PFSK-1 (cell line): ENCODE measurements around the gene ACKR3.

Source experiments
- POLR2AphosphoS5 ChIP-seq: IDR thresholded peaks from 2 replicates; pipeline ENCODE4 v1.6.1; 2012; ENCODE audit warnings: low read depth, mild to moderate bottlenecking, control low read depth, low read length, moderate library complexity
- REST ChIP-seq, 2 experiments: IDR thresholded peaks; 2 replicates each; pipeline versions ENCODE4 v1.6.1 to v1.8.0; 2011 to 2012; ENCODE audit warnings: low read depth in 2 of 2, low read length in 2 of 2, control low read depth in 1 of 2, inconsistent platforms in 1 of 2, mild to moderate bottlenecking in 1 of 2, moderate library complexity in 1 of 2; ENCODE audit not compliant: insufficient read depth in 1 of 2
- TAF1 ChIP-seq: IDR thresholded peaks from 2 replicates; pipeline ENCODE4 v1.6.1; 2012; ENCODE audit warnings: low read length, control low read depth, borderline replicate concordance; ENCODE audit not compliant: insufficient read depth

DNA sequence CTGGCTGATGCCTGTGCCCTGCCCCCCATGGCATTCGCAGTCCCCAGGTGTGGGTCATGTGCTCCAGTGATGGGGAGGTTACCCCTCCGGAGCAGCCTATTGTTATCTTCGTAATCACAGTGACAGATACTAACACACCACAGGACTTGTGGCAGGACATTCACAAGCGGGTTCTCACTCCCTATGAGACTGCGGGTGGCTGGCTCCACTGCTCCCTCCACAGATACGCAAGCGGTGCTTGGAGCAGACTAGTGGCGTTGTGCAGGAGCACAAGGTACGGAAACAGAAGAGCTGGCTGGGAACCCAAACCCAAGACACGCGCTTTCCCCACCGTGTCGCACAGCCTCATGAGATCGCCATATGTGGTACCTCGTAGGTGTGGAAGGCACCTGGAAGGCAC lies 52.2 kb downstream of the ACKR3 start:
- TF ChIP-seq TAF1 (no peak), POLR2AphosphoS5 (no peak), REST (IDR thresholded peaks at IDR 0.05; ENCODE audit: insufficient read depth in 1 of 2, low read depth in 2 of 2, low read length in 2 of 2) (no peak)
